NCI-H510A (cell line): ENCODE measurements around the gene MEGF11.

Experiments
- DNase-seq: peaks from one replicate; lab custom pipeline; 2025; lab: John Stamatoyannopoulos, UW

The MEGF11 gene

GRCh38 chr15:65847989-65848388 lies 405.6 kb downstream of the MEGF11 start:
- no peak for DNase-seq

GRCh38 chr15:65845826-65846519 lies 407.6 kb downstream of the MEGF11 start:
- DNase-seq: no peak
